Activated CD4-positive, alpha-beta T cell treated with anti-CD3 and anti-CD28 coated beads for 1 hour (primary cell): ENCODE results near the gene TXNDC9.
A peak's percentile ranks its signal among the peaks of the same experiment; 100 is the strongest.
"Not testable (repeated sequence)": the region's sequence is repeated elsewhere in the genome, so short reads cannot be mapped to it uniquely, and the experiment has no call there.

Source experiments
- DNase-seq: peaks from one replicate; pipeline ENCODE4 v3.0.0-alpha.2; 2020

The TXNDC9 gene

GRCh38 chr2:99335911-99336803 is at the start of gene TXNDC9:
TSS of gene TXNDC9 (minus strand) at chr2:99336333. CDS start at chr2:99333210, 3,123 bp downstream.
- peak; percentile 96 for DNase-seq

- DNase-seq, result no peak
Measured at GRCh38 chr2:99382143-99382542, 46.0 kb upstream of the TXNDC9 start.

- no peak for DNase-seq
Measured at GRCh38 chr2:99380376-99381010, 44.4 kb upstream of the TXNDC9 start.

GRCh38 chr2:99377879-99378278 is 41.7 kb upstream of the TXNDC9 start:
- no peak for DNase-seq

- no peak for DNase-seq
Measured at GRCh38 chr2:99376254-99376864, 40.2 kb upstream of the TXNDC9 start.

- no peak for DNase-seq
Measured at GRCh38 chr2:99374747-99375146, 38.6 kb upstream of the TXNDC9 start.

GRCh38 chr2:99373144-99373543 is 37.0 kb upstream of the TXNDC9 start:
- DNase-seq, result no peak

- not testable (repeated sequence) for DNase-seq
Measured at GRCh38 chr2:99368854-99369253, 32.7 kb upstream of the TXNDC9 start.

- DNase-seq, result no peak
Measured at GRCh38 chr2:99365661-99366060, 29.5 kb upstream of the TXNDC9 start.

GRCh38 chr2:99356853-99357252 is 20.7 kb upstream of the TXNDC9 start:
- DNase-seq, result no peak

GRCh38 chr2:99354825-99355224 is 18.7 kb upstream of the TXNDC9 start:
- DNase-seq, result not testable (repeated sequence)

- no peak for DNase-seq
Measured at GRCh38 chr2:99354070-99354469, 17.9 kb upstream of the TXNDC9 start.

GRCh38 chr2:99350194-99350593 is 14.1 kb upstream of the TXNDC9 start:
- no peak for DNase-seq

GRCh38 chr2:99348173-99348572 is 12.0 kb upstream of the TXNDC9 start:
- no peak for DNase-seq

- no peak for DNase-seq
Measured at GRCh38 chr2:99346218-99346617, 10.1 kb upstream of the TXNDC9 start.

GRCh38 chr2:99345446-99345845 is 9.3 kb upstream of the TXNDC9 start:
- not testable (repeated sequence) for DNase-seq

GRCh38 chr2:99342536-99342935 is 6.4 kb upstream of the TXNDC9 start:
- no peak for DNase-seq

GRCh38 chr2:99340669-99341236 is 4.6 kb upstream of the TXNDC9 start:
- no peak for DNase-seq

GRCh38 chr2:99338029-99338585 is 2.0 kb upstream of the TXNDC9 start:
- no peak for DNase-seq

- DNase-seq, result peak; percentile 87
Measured at GRCh38 chr2:99337113-99338028, 1.2 kb upstream of the TXNDC9 start, which contains the start of gene EIF5B. TSS of gene EIF5B (plus strand) at chr2:99337389. CDS start at chr2:99337555, 166 bp downstream.

GRCh38 chr2:99336804-99337112 is 625 bp upstream of the TXNDC9 start:
- no peak for DNase-seq

GRCh38 chr2:99325384-99325783 is 10.7 kb downstream of the TXNDC9 start:
- DNase-seq, result no peak
